ENCODE data around the gene MTHFD1L.
"Not testable (repeated sequence)": the region's sequence is repeated elsewhere in the genome, so short reads cannot be mapped to it uniquely, and the experiment has no call there.

The MTHFD1L gene

GRCh38 chr6:150865406-150866146, at the start of gene MTHFD1L:
MTHFD1L (plus strand) TSS chr6:150865702; CDS start chr6:150865823, 121 bp downstream.
- peak; percentile 93 for DNase-seq (ENCODE audit: low spot score)

DNA sequence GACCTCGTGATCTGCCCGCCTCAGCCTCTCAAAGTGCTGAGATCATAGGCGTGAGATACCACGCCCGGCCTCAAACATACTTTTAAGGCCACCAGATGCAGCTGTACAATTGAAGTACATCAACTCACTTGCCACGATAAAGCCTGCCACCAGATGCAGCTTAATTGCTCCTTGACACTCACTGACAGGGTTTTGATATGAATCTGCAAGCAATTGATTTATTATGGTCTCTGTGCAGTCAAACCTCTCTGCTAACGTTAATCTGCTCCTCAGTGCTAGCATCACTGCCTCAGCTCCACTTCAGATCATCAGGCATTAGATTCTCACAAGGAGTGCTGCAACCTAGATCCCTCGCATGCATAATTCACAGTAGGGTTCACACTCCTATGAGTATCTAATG, 48.9 kb upstream of the MTHFD1L start:
- DNase-seq (ENCODE audit: low spot score): not testable (repeated sequence)

- DNase-seq (ENCODE audit: low spot score): no peak
Measured at GRCh38 chr6:150822932-150823331, 42.6 kb upstream of the MTHFD1L start.

- no peak for DNase-seq (ENCODE audit: low spot score)
Measured at GRCh38 chr6:150826788-150827187, 38.7 kb upstream of the MTHFD1L start.

DNA sequence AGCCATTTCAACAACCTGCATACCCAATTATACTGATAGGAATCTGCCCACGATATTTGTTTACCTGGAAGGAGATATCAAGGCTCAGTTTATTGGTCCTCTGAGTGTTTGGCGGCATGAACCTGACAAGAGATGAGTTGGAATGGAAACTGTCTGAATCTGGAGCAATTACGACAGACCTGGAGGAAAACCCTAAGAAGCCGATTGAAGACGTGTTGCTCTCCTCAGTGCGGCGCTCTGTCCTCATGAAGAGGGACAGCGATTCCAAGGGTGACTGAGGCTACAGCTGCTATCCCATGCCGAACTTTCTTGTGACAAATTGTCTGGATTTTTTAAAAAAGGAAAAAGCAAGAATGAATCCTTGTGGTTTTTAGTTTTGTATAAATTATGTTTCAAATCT, 37.4 kb upstream of the MTHFD1L start:
- not testable (repeated sequence) for DNase-seq (ENCODE audit: low spot score)

- no peak for DNase-seq (ENCODE audit: low spot score)
Measured at GRCh38 chr6:150830439-150831165, 34.9 kb upstream of the MTHFD1L start.

DNA sequence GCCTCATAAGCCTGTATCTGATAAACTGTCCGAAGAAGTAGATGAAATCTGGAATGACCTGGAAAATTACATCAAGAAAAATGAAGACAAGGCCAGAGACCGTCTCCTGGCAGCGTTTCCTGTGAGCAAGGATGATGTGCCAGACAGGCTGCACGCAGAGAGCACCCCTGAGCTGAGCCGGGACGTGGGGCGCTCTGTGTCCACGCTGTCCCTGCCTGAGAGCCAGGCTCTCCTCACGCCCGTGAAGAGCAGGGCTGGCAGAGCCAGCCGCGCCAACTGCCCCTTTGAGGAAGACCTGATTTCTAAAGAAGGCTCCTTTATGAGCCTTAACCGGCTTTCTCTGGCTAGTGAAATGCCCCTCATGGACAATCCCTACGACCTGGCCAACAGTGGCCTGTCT, 33.9 kb upstream of the MTHFD1L start:
- no peak for DNase-seq (ENCODE audit: low spot score)

GRCh38 chr6:150835620-150836019, 29.9 kb upstream of the MTHFD1L start:
- DNase-seq (ENCODE audit: low spot score): no peak

DNA sequence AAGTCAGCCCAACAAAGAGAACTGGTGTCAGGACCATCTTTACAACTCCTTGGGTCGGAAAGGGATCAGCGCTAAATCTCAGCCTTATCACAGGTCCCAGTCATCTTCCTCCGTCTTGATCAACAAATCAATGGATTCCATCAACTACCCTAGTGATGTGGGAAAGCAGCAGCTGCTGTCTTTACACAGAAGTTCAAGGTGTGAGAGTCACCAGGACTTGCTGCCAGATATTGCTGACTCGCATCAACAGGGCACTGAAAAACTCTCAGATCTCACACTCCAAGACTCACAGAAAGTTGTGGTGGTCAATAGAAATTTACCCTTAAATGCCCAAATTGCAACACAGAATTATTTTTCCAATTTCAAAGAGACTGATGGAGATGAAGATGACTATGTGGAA, 25.3 kb upstream of the MTHFD1L start:
- no peak for DNase-seq (ENCODE audit: low spot score)

DNA sequence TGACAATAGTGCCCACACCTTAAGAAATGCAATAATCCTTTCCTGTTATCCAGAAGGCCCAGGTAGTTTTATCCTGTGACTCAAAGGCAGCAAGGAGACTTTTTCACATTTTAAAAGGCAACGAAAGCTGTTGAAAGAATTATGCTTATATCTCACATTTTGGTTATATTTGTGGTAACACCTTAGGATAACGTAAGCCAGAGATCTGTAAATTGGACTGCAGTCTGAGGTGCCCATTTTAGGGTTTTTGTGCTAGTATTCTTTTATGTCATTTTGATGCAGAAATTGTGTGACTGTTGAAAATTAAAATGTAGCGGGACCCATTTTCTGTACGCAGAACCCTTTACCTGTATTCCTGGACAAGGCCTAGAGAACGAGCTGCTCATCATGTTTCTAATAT, 24.3 kb upstream of the MTHFD1L start:
- DNase-seq (ENCODE audit: low spot score): no peak

- DNase-seq (ENCODE audit: low spot score): no peak
Measured at GRCh38 chr6:150841697-150842096, 23.8 kb upstream of the MTHFD1L start.

- DNase-seq (ENCODE audit: low spot score): no peak
Measured at GRCh38 chr6:150844371-150844770, 21.1 kb upstream of the MTHFD1L start.

- DNase-seq (ENCODE audit: low spot score): no peak
Measured at GRCh38 chr6:150846641-150847040, 18.9 kb upstream of the MTHFD1L start.

GRCh38 chr6:150848400-150848799, 17.1 kb upstream of the MTHFD1L start:
- DNase-seq (ENCODE audit: low spot score): no peak

GRCh38 chr6:150854392-150854791, 11.1 kb upstream of the MTHFD1L start:
- DNase-seq (ENCODE audit: low spot score): not testable (repeated sequence)

- not testable (repeated sequence) for DNase-seq (ENCODE audit: low spot score)
Measured at GRCh38 chr6:150855171-150855570, 10.3 kb upstream of the MTHFD1L start.

DNA sequence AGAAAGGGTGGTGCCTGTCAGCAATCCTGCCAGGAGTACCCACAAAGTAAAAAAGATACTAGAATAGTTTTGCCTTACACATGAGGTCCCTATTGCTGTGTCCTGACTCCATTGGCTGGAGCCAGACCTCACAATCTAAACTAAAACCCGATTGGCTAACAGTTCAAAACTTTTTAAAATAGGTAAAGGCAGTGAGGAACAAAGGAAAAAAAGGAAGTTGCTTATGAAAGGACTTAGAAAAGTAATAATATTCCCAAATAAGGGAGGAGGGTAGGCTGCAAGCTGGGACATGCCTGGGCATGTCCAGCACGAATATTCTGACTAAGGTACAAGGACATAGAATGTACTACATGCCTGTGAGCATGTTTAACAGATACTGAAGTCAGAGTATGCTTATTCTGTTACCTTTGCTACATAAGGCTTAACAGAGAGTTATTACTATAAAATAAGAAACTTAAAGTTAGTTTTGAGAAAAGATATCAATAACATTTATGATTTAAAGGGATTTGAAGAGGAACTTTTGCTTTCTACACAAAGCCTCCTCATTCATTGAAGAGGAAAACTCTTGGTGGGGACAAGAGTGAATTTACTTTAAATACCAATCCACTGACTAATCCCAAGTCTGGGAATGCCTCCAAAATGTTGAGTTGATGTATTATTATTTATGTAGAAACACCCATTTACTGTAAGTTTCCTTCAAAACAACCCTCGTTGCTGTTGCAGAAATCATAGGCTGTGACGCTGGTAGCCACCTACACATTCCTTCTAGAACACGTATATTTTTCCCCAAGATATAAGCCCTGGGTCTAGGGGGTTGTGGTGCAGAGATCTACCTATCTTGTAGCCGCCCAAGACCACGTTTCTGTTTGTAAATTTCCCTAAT, 8.2 kb upstream of the MTHFD1L start:
- DNase-seq (ENCODE audit: low spot score): no peak

DNA sequence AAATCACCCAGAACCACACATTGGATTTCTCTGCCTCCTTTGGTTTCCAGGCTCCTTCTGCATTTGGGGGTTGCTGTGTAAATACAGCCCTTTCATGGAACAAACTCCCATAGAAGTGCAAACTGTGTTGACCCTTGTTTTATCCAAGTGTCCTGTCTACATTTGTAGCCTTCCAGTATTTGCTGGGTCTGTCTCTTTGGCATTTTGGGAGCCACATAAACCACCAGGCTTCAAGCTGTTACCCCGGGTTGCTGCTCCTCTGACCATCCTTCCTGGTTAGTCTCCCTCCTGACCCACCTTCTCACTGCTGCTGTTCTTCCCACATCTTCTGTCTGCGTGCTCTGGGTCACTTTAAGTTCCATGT, 7.6 kb upstream of the MTHFD1L start:
- DNase-seq (ENCODE audit: low spot score): no peak

- not testable (repeated sequence) for DNase-seq (ENCODE audit: low spot score)
Measured at GRCh38 chr6:150861448-150862168, 3.9 kb upstream of the MTHFD1L start.

DNA sequence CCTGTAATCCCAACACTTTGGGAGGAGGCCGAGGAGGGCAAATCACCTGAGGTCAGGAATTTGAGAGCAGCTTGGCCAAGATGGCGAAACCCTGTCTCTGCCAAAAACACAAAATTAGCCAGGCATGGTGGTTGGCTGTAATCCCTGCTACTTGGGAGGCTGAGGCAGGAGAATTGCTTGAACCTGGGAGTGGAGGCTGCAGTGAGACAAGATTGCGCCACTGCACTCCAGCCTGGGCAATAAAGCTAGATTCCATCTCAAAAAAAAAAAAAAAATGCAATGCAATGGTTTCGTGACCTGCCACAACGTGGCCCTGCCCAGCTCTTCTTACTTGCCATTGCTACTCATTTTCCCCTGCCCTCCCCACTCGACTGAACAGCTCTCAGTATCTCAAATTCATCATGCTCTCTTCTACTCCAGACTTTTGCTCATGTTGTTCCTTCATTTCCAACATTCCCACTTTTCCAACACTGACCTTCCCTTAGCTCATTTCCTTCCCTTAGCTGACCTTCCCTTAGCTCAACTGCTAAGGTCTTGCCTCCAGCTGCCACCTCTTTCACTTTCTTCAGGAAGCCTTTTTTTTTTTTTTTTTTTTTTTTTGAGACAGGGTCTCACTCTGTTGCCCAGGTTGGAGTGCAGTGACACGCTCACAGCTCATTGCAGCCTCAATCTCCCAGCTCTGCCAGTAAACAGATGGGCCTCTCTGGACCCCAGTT, 2.1 kb upstream of the MTHFD1L start:
- no peak for DNase-seq (ENCODE audit: low spot score)

GRCh38 chr6:150865043-150865405, 478 bp upstream of the MTHFD1L start:
- no peak for DNase-seq (ENCODE audit: low spot score)
